ENCODE data around the gene DCST2.

Gene DCST2

GRCh38 chr1:155034318-155035208 is 982 bp upstream of the DCST2 start:
- Histone ChIP-seq H3K79me2 (no peaks in the 10 kb centered on the region), H3K27ac (no peak overlapping the region), H3K9ac (no peak overlapping the region), H3K9me3 (ENCODE audit: control insufficient read depth, low read length) (no peaks in the 10 kb centered on the region), H3K27me3 (ENCODE audit: control insufficient read depth, insufficient read depth, low read length) (no peaks in the 10 kb centered on the region), H3K36me3 (ENCODE audit: control insufficient read depth, insufficient read depth, low read length) (no peaks in the 10 kb centered on the region), H3K4me3 (ENCODE audit: low read depth, low read length) (no peak overlapping the region), H2AFZ (no peak overlapping the region), H3K4me1 (no peaks in the 10 kb centered on the region), H3K4me2 (ENCODE audit: low read length) (no peak overlapping the region)
- TF ChIP-seq CTCF (IDR thresholded peaks at IDR 0.05), result no peak

GRCh38 chr1:155032886-155033285 is 695 bp downstream of the DCST2 start:
- TF ChIP-seq CTCF (IDR thresholded peaks at IDR 0.05), result no peak
- Histone ChIP-seq H3K36me3 (ENCODE audit: control insufficient read depth, insufficient read depth, low read length) (no peaks in the 10 kb centered on the region), H3K4me2 (ENCODE audit: low read length) (no peak overlapping the region), H2AFZ (no peak overlapping the region), H3K27me3 (ENCODE audit: control insufficient read depth, insufficient read depth, low read length) (no peaks in the 10 kb centered on the region), H3K79me2 (no peaks in the 10 kb centered on the region), H3K4me3 (ENCODE audit: low read depth, low read length) (no peak overlapping the region), H3K4me1 (no peaks in the 10 kb centered on the region), H3K9me3 (ENCODE audit: control insufficient read depth, low read length) (no peaks in the 10 kb centered on the region), H3K9ac (no peak overlapping the region), H3K27ac (no peak overlapping the region)

GRCh38 chr1:155030899-155031298 is 2.7 kb downstream of the DCST2 start:
- Histone ChIP-seq H3K79me2 (no peaks in the 10 kb centered on the region), H2AFZ (no peak overlapping the region), H3K27me3 (ENCODE audit: control insufficient read depth, insufficient read depth, low read length) (no peaks in the 10 kb centered on the region), H3K9ac (no peak overlapping the region), H3K4me2 (ENCODE audit: low read length) (no peak overlapping the region), H3K27ac (no peak overlapping the region), H3K4me1 (no peaks in the 10 kb centered on the region), H3K9me3 (ENCODE audit: control insufficient read depth, low read length) (no peaks in the 10 kb centered on the region), H3K4me3 (ENCODE audit: low read depth, low read length) (no peak overlapping the region), H3K36me3 (ENCODE audit: control insufficient read depth, insufficient read depth, low read length) (no peaks in the 10 kb centered on the region)
- no peak for TF ChIP-seq CTCF (IDR thresholded peaks at IDR 0.05)

- Histone ChIP-seq H3K9ac (no peak overlapping the region), H3K4me3 (ENCODE audit: low read depth, low read length) (no peak overlapping the region), H3K79me2 (no peaks in the 10 kb centered on the region), H3K4me2 (ENCODE audit: low read length) (no peak overlapping the region), H3K9me3 (ENCODE audit: control insufficient read depth, low read length) (no peaks in the 10 kb centered on the region), H3K4me1 (no peaks in the 10 kb centered on the region), H3K27me3 (ENCODE audit: control insufficient read depth, insufficient read depth, low read length) (no peaks in the 10 kb centered on the region), H3K27ac (no peak overlapping the region), H3K36me3 (ENCODE audit: control insufficient read depth, insufficient read depth, low read length) (no peaks in the 10 kb centered on the region), H2AFZ (no peak overlapping the region)
- no peak for TF ChIP-seq CTCF (IDR thresholded peaks at IDR 0.05)
Measured at GRCh38 chr1:155030243-155030795, 3.3 kb downstream of the DCST2 start.

Measured in parathyroid adenoma (tissue), 2 donors.